Psoas muscle (tissue), 8 donors: ENCODE results near the gene MDFIC. TPM values are rescaled to one million over a fixed set of nuclear protein-coding genes. Genes with fewer than 3 reads are reported as not detected.

Experiments used
- ATAC-seq, 4 donors: fragments of 200-7000 bp; cut with Tn5 transposase; one replicate each; pipeline ENCODE4 v1.9.1; 2020; ENCODE audit warnings: moderate library complexity in 3 of 4, mild to moderate bottlenecking in 2 of 4
- DNase-seq, 2 donors: peaks; one replicate each; pipeline ENCODE4 v3.0.0-alpha.2; 2020
- H3K27ac ChIP-seq: fragments of 200-600 bp; one replicate; pipeline ENCODE4 v1.8.0; 2022
- H3K27me3 ChIP-seq, 3 donors: fragments of 200-600 bp in 1 of 3; one replicate each; pipeline versions ENCODE4 v1.6.1 to v1.8.0; 2013 to 2022; ENCODE audit warnings: low read length in 2 of 3, mild to moderate bottlenecking in 2 of 3, moderate library complexity in 1 of 3; ENCODE audit not compliant: insufficient read depth in 3 of 3
- H3K36me3 ChIP-seq, 2 donors: fragments of 200-600 bp in 1 of 2; one replicate each; pipeline versions ENCODE4 v1.6.1 to v1.8.0; 2013 to 2022; ENCODE audit warnings: low read depth in 1 of 2, mild to moderate bottlenecking in 1 of 2, moderate library complexity in 1 of 2; ENCODE audit not compliant: insufficient read depth in 1 of 2
- H3K4me1 ChIP-seq: fragments of 200-600 bp; one replicate; pipeline ENCODE4 v1.8.0; 2022
- H3K4me3 ChIP-seq: fragments of 200-600 bp; one replicate; pipeline ENCODE4 v1.8.0; 2022; ENCODE audit warnings: mild to moderate bottlenecking
- H3K9me3 ChIP-seq: fragments of 200-600 bp; one replicate; pipeline ENCODE4 v1.8.0; 2022
- WGBS, 3 donors: extraction: QIAGEN DNeasy Blood & Tissue Kit; methylation state at CpG; one replicate each; pipeline versions ENCODE4 v1.1.6 to v1.1.7; 2013; 5-methylcytosine and 5-hydroxymethylcytosine counted together
- intact Hi-C, 2 donors: fragments of 100-400 bp; cut with DNase I; formaldehyde crosslinking; loops; one replicate each; pipeline versions ENCODE4 v1.11.0 to v1.14.2; 2022
- polyA plus RNA-seq, 3 donors: library from polyadenylated mRNA; stranded (reverse); fragments of 200-250 nt; gene quantifications; one replicate each; pipeline ENCODE4 v1.2.3, GENCODE V29; 2013
- total RNA-seq, 4 donors: library from RNA; stranded (reverse); fragmentation: NEBNext Ultra II Directional in 2 of 4; extraction: Animal tissue kit (Norgen Biotek cat#: 25700) in 2 of 4; gene quantifications; one replicate each; pipeline versions ENCODE4 v1.2.1 to v1.2.4, GENCODE V29; 2021 to 2023
- TF ChIP-seq, protein P1 (sequence below): fragments of 200-600 bp; IDR thresholded peaks from one replicate; pipeline ENCODE4 v1.8.0; 2022; ENCODE audit warnings: antibody characterized with exemption
- donor health status: healthy with polysubstance abuse.
- donor health status: DM: no; HTN: no; CAD: no; lungs with moderate emphysema.
- donor health status: Bipolar disorder and iron deficiency.
- donor health status: healthy.
- donor health status: DM: yes; HTN: yes; CAD: no.
- donor health status: DM: no; HTN: no; CAD: no.
- donor health status: DM: no; HTN: no; CAD: no.
- donor health status: DM: yes; HTN: yes; CAD: no.

MDFIC gene
- total and polyA plus RNA-seq, 7 donors: 2.7 to 14.6 (median 7.1) TPM

DNA sequence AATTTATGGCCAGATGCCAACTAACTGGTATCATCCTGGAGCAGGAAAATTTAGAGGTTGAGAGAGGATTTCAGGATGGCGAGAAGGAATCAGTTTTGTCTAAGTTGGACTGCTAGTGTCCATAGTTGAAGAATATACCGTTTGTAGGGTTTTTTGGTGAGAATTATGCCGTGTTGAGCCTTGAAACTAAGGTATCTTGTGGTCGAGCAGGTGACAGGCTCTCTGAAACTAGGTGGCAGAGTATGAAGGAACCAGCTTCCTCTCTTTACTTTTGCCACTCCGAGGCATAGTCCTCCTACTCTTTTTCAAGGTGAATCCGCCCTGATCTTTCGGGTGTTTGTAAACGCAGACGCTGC lies 9.7 kb downstream of the MDFIC start:
- DNase-seq: no peak
- Histone ChIP-seq H3K9me3 (no peaks in the 10 kb centered on the region), H3K4me3 (no peak overlapping the region), H3K36me3 (no peaks in the 10 kb centered on the region), H3K4me1 (peaks cover 17% of the 10 kb centered on the region), H3K27me3 (no peaks in the 10 kb centered on the region), H3K27ac (no peak overlapping the region)
- ATAC-seq: no peak
- TF ChIP-seq, protein P1, sequence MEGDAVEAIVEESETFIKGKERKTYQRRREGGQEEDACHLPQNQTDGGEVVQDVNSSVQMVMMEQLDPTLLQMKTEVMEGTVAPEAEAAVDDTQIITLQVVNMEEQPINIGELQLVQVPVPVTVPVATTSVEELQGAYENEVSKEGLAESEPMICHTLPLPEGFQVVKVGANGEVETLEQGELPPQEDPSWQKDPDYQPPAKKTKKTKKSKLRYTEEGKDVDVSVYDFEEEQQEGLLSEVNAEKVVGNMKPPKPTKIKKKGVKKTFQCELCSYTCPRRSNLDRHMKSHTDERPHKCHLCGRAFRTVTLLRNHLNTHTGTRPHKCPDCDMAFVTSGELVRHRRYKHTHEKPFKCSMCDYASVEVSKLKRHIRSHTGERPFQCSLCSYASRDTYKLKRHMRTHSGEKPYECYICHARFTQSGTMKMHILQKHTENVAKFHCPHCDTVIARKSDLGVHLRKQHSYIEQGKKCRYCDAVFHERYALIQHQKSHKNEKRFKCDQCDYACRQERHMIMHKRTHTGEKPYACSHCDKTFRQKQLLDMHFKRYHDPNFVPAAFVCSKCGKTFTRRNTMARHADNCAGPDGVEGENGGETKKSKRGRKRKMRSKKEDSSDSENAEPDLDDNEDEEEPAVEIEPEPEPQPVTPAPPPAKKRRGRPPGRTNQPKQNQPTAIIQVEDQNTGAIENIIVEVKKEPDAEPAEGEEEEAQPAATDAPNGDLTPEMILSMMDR: no peak
- intact Hi-C loops: no loop called here
- WGBS, 3 donors: 91 to 94% (median 93%) methylated on average over 9 of the region's 9 CpGs

DNA sequence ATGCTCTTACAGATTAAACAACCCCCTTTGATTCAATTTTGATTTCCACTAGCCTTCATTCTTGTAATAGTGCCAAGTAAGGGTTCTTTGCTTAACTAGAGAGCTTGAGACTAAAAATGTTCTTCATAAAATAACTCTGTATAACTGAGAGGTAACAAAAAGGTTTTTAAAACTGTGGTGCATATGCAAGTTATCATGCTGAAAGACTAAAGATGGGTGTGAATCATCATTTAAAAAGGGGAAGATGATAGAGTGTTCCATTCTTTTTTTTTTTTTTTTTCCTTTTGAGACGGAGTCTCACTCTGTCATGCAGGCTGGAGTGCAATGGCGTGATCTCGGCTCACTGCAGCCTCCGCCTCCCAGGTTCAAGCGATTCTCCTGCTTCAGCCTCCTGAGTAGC lies 11.1 kb downstream of the MDFIC start:
- H3K4me3 ChIP-seq: no peak overlapping the region
- H3K27ac ChIP-seq: no peak overlapping the region
- TF ChIP-seq, protein P1: no peak
- no peak for ATAC-seq
- no peaks in the 10 kb centered on the region for H3K27me3 ChIP-seq
- no peak for DNase-seq
- 88 to 100% (median 91%) methylated on average over 4 to 5 of the region's 5 CpGs for WGBS, 3 donors
- peaks cover 15% of the 10 kb centered on the region for H3K4me1 ChIP-seq
- H3K36me3 ChIP-seq: no peaks in the 10 kb centered on the region
- no peaks in the 10 kb centered on the region for H3K9me3 ChIP-seq
- intact Hi-C loops: no loop called here

DNA sequence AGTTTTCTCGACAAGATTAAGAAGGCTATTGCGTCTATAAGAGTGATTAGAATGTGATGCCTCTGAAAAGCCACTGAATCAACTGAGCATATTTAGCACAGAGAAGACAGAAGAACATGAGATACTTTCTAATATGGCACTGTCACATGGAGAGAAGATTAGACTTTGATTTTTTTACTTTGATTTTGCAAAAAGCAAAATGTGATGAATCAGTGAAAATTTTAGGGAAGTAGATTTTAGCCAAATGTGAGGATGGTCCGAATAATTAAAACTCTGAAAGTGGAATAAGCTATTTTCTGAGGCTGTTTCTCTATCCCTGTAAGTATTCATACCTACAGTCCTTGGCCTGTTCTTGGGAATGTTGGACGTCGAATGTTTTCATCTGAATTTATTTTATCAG lies 11.8 kb downstream of the MDFIC start:
- TF ChIP-seq, protein P1: no peak
- intact Hi-C loops: no loop called here
- Histone ChIP-seq H3K36me3 (no peaks in the 10 kb centered on the region), H3K4me1 (peaks cover 15% of the 10 kb centered on the region), H3K27ac (no peak overlapping the region), H3K4me3 (no peak overlapping the region), H3K27me3 (no peaks in the 10 kb centered on the region), H3K9me3 (no peaks in the 10 kb centered on the region)
- WGBS, 3 donors: 84 to 91% (median 85%) methylated on average over 5 of the region's 5 CpGs
- ATAC-seq (no peak), DNase-seq (no peak)

DNA sequence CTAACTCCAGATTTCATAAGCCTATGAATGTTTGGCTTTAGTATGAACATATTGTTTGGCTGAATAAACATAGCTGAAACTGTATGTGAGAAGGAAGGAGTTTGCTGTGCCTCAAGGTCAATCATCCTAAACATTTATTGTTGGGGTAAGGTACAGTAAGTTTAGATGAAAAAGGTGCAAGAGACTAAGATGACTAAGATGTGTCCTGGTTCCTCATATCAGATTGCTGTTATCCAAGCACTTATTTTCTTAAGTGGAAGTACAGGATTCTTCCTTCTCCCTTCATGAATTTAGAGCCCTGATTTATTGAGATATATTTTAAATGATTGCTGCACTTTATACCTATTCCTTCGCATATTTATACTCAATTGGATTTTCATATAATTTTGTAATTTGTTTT lies 12.2 kb downstream of the MDFIC start:
- TF ChIP-seq, protein P1: no peak
- 93 to 99% (median 95%) methylated on average over 1 of the region's 1 CpG for WGBS, 3 donors
- Histone ChIP-seq H3K27me3 (no peaks in the 10 kb centered on the region), H3K9me3 (no peaks in the 10 kb centered on the region), H3K36me3 (no peaks in the 10 kb centered on the region), H3K4me1 (peaks cover 15% of the 10 kb centered on the region), H3K4me3 (no peak overlapping the region), H3K27ac (no peak overlapping the region)
- intact Hi-C loops: no loop called here
- ATAC-seq: no peak
- no peak for DNase-seq

DNA sequence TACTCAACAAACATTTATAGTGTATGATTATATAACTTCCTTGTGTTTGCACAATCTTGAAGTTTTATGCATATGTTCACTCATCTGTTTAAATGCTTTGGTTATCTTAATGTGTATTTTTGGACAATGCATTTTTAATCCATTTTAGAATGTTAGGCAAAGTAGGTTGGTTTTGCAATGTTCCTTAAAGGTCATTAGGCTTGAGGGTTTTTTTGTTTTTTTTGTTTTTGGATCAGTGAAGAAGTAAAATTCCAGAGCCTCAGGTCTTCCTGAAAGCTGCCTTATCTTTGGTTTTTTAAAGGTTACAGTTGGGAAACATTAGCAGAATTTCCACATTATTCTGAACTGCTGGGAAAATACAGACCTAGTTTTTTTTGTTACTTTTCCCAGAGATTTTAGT lies 12.8 kb downstream of the MDFIC start:
- no peak overlapping the region for H3K27ac ChIP-seq
- peaks cover 15% of the 10 kb centered on the region for H3K4me1 ChIP-seq
- H3K36me3 ChIP-seq: no peaks in the 10 kb centered on the region
- no peaks in the 10 kb centered on the region for H3K27me3 ChIP-seq
- no peak overlapping the region for H3K4me3 ChIP-seq
- intact Hi-C loops: no loop called here
- TF ChIP-seq, protein P1: no peak
- DNase-seq (no peak), ATAC-seq (no peak)
- no peaks in the 10 kb centered on the region for H3K9me3 ChIP-seq
